GM21619 (cell line): ENCODE results near the gene HEPACAM2.
A peak's percentile ranks its signal among the peaks of the same experiment; 100 is the strongest.

Experiments used
- ATAC-seq: cut with Tn5 transposase; IDR thresholded peaks from one replicate; pipeline ENCODE4 v1.9.1; 2021; ENCODE audit not compliant: unreplicated experiment

The HEPACAM2 gene

GRCh38 chr7:93148727-93149126 lies 77.5 kb downstream of the HEPACAM2 start:
- ATAC-seq, result no peak

GRCh38 chr7:93148144-93148543 lies 78.1 kb downstream of the HEPACAM2 start, which contains the start of gene SAMD9L:
TSS of gene SAMD9L (minus strand) at chr7:93148385. CDS start at chr7:93135971, 12,414 bp downstream.
- peak; percentile 54 for ATAC-seq

- ATAC-seq, result peak; percentile 89
Observed at GRCh38 chr7:93147363-93147762, 78.9 kb downstream of the HEPACAM2 start.

GRCh38 chr7:93146472-93147141 lies 79.7 kb downstream of the HEPACAM2 start:
- ATAC-seq, result peak; percentile 41

GRCh38 chr7:93146036-93146435 lies 80.2 kb downstream of the HEPACAM2 start:
- no peak for ATAC-seq

GRCh38 chr7:93145354-93145753 lies 80.9 kb downstream of the HEPACAM2 start:
- ATAC-seq, result no peak

GRCh38 chr7:93142127-93142526 lies 84.1 kb downstream of the HEPACAM2 start:
- ATAC-seq, result no peak

GRCh38 chr7:93140582-93141191 lies 85.6 kb downstream of the HEPACAM2 start:
- ATAC-seq, result no peak

GRCh38 chr7:93138576-93138975 lies 87.7 kb downstream of the HEPACAM2 start:
- ATAC-seq, result no peak
